ENCODE results near the gene INPP5D. TPM values are rescaled to one million over a fixed set of nuclear protein-coding genes. Genes with fewer than 3 reads are reported as not detected.

The INPP5D gene
- total and polyA plus RNA-seq, 2 of the 13 experiments (the other 11 are each of a cell fraction or from before 2014, with no cell fraction given), result 16.7 to 18.0 TPM

- TF ChIP-seq SRSF1 (optimal IDR thresholded peaks at IDR 0.05; ENCODE audit: low read depth, low read length) (peak; percentile 94), KMT2A (CRISPR knock-in tag; IDR thresholded peaks at IDR 0.05) (peak; percentile 98), CCAR2 (optimal IDR thresholded peaks at IDR 0.05; ENCODE audit: low read depth, low read length) (no peak), ADNP (CRISPR knock-in tag; IDR thresholded peaks at IDR 0.05) (peak; percentile 99; the same call in 1 of the 2 replicates), CBFB (CRISPR knock-in tag; IDR thresholded peaks at IDR 0.05) (peak; percentile 92), NCOR1 (IDR thresholded peaks at IDR 0.05; ENCODE audit: borderline replicate concordance, low read length) (no peak; the same call in 1 of the 2 replicates), TP53 (CRISPR knock-in tag; conservative IDR thresholded peaks at IDR 0.05) (0 out of 2 replicates have a peak, but pooled peaks have one; percentile 62), ZNF879 (CRISPR knock-in tag; IDR thresholded peaks at IDR 0.05) (no peak), SRSF9 (IDR thresholded peaks at IDR 0.05; ENCODE audit: borderline replicate concordance, insufficient read depth, low read depth, low read length, poor library complexity, severe bottlenecking) (no peak), HIVEP1 (CRISPR knock-in tag; IDR thresholded peaks at IDR 0.05) (peak; percentile 74), ZNF747 (CRISPR knock-in tag; IDR thresholded peaks at IDR 0.05; ENCODE audit: borderline replicate concordance) (peak; percentile 99), ZNF850 (CRISPR knock-in tag; conservative IDR thresholded peaks at IDR 0.05) (no peak; the same call in 1 of the 2 replicates), SRSF4 (IDR thresholded peaks at IDR 0.05; ENCODE audit: low read depth, low read length, poor library complexity, severe bottlenecking) (peak; percentile 37), ZNF644 (CRISPR knock-in tag; IDR thresholded peaks at IDR 0.05; ENCODE audit: low read depth) (no peak), TAF1 (CRISPR knock-in tag; IDR thresholded peaks at IDR 0.05) (peak; percentile 97), AKNA (CRISPR knock-in tag; IDR thresholded peaks at IDR 0.05; ENCODE audit: borderline replicate concordance) (no peak)
- TF ChIP-seq, protein P1, sequence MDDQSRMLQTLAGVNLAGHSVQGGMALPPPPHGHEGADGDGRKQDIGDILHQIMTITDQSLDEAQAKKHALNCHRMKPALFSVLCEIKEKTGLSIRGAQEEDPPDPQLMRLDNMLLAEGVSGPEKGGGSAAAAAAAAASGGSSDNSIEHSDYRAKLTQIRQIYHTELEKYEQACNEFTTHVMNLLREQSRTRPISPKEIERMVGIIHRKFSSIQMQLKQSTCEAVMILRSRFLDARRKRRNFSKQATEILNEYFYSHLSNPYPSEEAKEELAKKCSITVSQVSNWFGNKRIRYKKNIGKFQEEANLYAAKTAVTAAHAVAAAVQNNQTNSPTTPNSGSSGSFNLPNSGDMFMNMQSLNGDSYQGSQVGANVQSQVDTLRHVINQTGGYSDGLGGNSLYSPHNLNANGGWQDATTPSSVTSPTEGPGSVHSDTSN (CRISPR knock-in tag; IDR thresholded peaks at IDR 0.05; ENCODE audit: borderline replicate concordance), result no peak
- TF ChIP-seq, protein P2, sequence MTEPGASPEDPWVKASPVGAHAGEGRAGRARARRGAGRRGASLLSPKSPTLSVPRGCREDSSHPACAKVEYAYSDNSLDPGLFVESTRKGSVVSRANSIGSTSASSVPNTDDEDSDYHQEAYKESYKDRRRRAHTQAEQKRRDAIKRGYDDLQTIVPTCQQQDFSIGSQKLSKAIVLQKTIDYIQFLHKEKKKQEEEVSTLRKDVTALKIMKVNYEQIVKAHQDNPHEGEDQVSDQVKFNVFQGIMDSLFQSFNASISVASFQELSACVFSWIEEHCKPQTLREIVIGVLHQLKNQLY (CRISPR knock-in tag; IDR thresholded peaks at IDR 0.05), result peak; percentile 68; the same call in 1 of the 2 replicates
- TF ChIP-seq, protein P3, sequence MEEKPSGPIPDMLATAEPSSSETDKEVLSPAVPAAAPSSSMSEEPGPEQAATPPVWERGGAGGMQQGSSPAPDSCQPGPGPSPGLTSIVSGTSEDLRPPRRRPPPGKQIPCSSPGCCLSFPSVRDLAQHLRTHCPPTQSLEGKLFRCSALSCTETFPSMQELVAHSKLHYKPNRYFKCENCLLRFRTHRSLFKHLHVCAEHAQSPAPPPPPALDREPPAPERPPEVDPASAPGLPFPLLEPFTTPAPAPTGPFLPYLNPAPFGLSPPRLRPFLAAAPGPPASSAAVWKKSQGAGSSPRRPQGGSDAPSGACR (CRISPR knock-in tag; IDR thresholded peaks at IDR 0.05), result peak; percentile 95
- TF ChIP-seq, protein P4, sequence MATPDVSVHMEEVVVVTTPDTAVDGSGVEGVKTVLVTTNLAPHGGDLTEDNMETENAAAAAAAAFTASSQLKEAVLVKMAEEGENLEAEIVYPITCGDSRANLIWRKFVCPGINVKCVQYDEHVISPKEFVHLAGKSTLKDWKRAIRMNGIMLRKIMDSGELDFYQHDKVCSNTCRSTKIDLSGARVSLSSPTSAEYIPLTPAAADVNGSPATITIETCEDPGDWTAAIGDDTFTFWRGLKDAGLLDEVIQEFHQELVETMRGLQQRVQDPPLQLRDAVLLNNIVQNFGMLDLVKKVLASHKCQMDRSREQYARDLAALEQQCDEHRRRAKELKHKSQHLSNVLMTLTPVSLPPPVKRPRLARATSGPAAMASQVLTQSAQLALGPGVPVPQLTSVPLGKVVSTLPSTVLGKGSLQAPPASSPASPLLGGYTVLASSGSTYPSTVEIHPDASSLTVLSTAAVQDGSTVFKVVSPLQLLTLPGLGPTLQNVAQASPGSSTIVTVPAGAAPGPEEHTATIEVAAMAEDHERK (CRISPR knock-in tag; IDR thresholded peaks at IDR 0.05; ENCODE audit: low read depth), result peak; percentile 81
Observed at GRCh38 chr2:233251306-233252116, 191.4 kb downstream of the INPP5D start, which contains the start of gene ATG16L1 (continued).
